Stromal cell of bone marrow (primary cell): ENCODE measurements around the gene ENO3.
"Not testable (repeated sequence)": the region's sequence is repeated elsewhere in the genome, so short reads cannot be mapped to it uniquely, and the experiment has no call there.

Experiments used
- DNase-seq: peaks from one replicate; pipeline ENCODE4 v3.0.0-alpha.2; 2012; ENCODE audit warnings: low read depth

The ENO3 gene

DNA sequence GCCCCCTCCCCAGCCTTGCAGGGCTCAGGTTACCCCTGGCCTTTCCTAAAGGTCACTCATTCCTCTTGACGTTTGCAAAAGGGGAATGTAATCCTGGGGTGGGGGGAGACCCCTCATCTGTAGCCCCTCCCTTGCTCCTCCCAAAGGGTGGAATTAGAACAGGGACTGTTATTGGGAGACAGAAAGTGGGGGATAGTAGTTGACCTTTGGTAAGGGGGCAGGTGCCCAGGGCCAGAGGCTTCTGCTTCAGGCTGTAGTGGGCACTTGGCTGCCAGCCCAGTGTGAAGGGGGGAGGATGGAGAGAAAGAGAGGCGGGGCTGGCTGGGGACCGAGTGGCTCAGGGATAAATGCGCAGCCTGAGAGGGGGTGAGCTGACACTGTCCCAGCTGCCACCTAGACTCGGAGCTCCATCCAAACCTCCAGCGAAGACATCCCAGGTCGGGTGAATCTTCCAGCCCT is at the start of gene ENO3:
TSS of gene ENO3 (plus strand) at position 374 of the 459 bp plus-strand sequence. CDS start 711 bp downstream, outside the sequence.
- DNase-seq = no peak

DNA sequence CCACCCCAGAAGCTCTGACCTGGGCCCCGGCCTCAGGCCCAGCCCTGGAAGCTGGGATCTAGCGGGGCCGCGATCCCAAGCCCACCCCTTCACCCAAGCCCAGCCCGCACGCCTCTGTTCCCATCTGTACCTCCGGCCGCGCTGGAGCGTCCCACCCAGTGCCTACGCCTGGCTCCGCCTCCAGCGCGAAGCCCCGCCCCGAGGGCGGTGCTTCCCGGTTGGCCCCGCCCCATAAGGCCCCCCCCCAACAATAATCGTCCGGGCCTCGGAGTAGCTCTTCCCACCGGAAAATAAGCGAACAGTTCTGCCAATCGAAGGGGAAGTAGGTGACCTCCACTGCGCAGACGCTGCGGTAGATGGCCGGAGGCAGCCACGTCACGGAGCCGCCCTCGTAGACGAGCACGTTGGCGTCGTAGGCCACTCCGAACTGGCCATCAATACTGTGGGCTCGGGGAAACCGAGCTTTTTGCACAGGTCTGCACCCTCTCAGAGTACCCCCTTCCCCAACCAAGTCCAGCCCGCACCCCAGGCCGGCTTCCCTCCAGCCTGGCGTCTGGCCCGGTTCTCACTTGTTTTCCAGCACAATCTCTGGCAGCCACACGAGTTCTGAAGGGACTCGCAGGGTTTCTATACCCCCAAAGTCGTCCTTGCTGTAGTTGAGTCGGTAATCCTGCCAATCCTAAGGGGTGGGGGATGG is 49.1 kb upstream of the ENO3 start:
- DNase-seq = peak; percentile 22

DNA sequence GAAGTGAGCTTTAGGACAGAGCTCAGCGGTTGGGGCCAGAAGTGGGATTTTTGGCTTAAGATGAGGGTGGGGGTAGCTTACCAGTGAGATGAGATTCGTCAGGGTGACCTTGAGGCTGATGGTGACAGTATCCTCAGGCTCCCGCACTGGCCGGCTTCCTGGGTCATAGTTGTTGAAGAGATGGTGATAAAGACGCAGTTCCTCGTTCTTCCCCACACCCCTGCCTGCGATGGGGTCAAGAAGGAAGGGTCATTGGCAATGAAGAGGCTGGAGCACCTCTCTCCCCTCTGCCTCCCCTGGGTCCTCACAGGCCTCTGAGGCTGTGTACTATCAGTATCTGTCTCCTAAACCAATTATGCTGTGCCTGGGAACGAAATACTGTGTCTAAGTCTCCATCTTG is 48.4 kb upstream of the ENO3 start:
- DNase-seq = no peak

DNA sequence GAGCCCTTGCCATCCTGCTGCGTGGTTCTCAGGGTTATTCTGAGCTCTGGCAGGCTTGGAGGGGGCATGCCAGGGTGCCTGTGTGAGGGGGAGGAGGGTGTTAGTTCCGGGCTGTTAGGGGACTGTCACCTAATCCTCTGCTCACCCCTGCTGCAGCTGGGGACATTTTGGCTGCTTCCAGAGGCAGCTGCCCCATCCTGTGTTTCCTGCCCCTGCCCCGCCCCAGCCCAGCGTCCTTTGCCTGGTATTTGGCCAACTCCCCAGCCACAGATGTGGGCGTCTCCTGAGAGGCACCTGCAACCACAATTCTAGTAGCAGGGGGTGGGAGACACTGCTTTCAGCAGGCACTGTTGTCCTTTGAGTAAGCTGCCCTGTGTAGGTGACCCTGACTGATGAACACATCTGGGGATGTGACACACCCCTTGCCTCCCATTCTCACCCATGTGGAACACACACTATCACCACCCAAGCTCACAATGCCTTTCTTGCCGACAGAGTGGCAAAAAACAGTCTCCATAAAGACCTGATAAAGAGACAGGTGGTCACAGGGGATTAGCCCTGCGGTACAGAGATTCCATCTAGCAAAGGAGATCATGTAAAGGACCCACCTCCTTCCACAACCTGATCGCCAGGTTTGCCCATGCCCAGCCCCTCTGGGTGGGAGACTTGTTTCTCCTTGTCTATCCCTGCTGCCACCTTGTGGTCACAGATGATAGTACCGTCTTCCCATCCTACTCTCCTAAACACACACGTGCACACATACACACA is 47.7 kb upstream of the ENO3 start, which contains the start of gene CHRNE:
TSS of gene CHRNE (minus strand) at position 48 of the 768 bp plus-strand sequence. CDS start at position 13, 35 bp downstream.
- DNase-seq = peak; percentile 35

DNA sequence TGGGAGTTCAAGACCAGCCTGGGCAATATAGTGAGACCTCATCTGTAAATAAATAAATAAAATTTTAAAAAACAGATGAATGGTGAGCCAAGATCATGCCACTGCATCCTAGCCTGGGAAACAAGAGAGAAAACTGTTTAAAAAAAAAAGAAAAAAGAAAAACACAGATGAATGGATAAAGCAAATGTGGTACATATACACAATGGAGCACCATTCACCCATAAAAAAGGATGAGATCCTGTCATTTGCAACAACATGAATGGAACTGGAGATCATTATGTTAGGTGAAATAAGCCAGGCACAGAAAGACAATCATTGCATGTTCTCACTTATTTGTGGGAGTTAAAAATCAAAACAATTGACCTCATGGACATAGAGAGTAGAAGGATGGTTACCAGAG is 44.3 kb upstream of the ENO3 start:
- DNase-seq = not testable (repeated sequence)

DNA sequence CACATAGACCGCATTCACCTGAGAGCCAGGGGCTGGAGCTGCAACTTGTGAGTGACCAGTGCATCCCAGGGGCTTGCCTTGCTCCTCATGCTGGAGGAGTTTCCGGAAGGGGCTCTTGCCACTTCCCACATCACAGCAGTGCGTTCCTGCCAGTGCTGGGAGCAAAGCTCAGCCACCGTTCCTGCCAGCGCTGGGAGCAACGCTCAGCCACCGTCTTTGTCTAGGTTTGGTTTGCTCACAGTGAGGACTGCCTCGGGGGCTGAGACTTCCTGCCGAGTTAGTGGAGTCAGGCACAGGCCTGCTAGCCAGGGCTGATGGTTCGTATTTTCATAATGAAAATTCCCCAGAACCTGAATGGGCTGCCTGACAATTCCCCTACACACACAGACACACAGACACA is 42.6 kb upstream of the ENO3 start:
- DNase-seq = no peak

DNA sequence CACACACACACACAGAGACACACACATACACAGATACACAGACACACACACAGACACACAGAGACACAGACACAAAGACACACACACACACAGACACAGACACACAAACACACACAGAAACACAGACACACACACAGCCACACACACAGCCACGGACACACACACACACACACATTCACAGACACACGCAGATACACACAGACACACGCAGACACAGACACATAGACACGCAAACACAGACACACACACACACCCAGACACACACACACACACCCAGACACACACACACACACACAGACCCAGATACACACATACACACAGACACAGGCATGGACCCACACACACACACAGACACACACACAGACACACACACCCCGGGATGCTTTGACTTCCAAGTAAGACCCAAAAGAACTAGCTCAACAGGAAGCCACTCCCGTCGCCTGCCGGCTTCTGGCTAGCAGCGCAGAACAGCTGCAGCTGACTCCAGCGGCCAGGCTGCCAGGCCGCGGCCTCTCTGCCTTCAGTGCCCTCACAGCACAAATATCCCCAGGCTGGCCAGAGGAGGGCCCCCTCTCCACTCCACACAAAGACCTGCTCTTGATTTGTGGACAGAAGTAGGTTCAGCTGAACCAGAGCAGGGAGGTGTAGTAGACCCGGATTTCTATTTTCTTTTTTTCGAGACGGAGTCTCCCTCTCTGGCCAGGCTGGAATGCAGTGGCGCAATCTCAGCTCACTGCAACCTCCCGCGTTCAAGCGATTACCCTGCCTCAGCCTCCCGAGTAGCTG is 42.0 kb upstream of the ENO3 start:
- DNase-seq = peak; percentile 89

DNA sequence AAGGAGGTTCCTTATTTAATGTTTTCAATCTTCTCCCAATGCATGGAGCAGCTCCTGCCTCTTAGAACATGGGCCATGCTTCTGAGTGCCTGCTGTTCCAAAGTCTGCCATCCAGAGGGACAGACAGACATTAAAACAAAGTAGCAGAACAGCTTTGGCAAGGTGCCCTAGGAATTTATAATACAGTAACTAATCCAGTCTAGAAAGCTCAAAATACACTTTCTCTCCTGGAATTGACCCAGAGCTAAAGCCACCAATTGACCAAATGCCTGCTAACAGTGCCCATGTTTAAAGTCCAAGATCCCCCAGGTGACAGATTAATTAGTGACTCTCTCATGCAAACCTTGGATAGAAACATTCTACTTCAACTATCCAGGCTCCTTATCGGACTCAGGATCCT is 36.9 kb upstream of the ENO3 start:
- DNase-seq = no peak

DNA sequence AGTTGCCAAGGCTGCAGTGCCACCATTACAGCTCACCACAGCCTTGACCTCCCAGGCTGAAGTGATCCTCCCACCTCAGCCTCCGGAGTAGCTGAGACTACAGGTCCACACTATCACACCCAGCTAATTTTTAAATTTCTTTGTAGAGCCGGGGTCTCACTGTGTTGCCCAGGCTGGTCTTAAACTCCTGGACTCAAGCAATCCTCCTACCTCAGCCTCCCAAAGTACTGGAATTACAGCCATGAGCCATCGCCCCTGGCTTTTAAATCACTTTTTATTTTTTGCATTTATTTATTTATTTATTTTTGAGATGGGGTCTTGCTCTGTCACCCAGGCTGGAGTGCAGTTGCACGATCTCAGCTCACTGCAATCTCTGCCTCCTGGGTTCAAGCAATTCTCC is 36.4 kb upstream of the ENO3 start:
- DNase-seq = not testable (repeated sequence)

DNA sequence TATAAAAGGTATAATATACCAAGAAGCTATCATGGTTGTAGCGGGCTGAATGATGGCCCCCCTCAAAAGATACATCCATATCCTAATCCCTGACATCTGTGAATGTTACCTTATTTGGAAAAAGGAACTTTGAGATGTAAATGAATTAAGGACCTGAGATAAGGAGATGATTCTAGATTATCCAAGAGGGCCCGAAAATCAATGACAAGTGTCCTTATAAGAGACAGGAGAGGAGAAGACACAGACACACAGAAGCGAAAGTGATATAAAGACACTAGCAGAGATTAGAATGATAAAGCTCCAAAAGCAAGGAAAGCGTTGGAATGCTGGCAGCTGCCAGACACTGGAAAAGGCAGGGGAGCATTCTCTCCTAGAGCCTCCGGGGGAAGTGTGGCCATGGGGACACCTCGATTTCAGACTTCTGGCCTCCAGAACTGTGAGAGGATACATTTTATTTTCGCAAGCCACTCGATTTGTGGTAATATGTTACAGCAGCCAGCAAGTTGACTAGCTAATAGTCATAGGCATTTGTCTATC is 31.3 kb upstream of the ENO3 start:
- no peak for DNase-seq

DNA sequence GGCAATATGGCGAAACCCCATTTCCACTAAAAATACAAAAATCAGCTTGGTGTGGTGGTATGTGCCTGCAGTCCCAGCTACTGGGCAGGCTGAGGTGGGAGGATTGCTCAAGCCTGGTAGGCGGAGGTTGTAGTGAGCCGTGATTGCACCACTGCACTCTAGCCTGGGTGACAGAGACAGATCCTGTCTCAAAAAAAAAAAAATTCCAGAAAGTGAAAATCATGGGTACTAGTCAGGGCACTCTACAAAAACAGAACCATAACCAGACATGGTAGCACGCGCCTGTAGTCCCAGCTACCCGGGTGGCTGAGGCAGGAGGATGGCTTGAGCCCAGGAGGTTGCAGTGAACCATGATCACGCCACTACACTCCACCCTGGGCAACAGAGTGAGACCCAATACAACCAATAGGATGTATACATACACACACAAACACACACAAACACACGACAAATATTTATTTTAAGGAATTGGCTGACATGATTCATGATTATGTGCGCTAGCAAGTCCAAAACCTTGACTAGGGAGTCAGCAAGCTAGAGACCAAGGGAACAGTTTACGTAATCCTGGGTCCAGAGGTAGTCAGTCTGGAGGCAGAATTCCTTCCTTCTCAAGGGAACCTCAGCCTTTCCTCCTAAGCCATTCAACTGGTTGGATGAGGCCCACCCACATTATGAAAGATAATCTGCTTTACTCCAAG is 30.4 kb upstream of the ENO3 start:
- DNase-seq = no peak

DNA sequence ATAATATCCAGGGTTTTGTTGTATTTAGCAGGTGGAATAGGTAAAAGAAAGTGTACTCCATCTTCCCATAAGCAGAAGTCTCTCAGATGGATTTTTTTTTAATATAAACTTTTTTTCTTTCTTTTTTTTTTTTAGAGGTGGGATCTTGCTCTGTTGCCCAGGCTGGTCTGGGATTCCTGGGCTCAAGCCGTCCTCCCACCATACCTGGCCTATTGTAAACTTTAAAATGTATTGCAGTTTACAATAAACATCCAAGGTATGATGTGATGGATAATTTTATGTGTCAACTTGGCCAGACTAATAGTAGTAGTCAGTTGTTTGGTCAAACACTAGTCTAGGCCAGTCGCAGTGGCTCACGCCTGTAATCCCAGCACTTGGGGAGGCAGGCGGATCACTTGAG is 29.6 kb upstream of the ENO3 start:
- DNase-seq = no peak

DNA sequence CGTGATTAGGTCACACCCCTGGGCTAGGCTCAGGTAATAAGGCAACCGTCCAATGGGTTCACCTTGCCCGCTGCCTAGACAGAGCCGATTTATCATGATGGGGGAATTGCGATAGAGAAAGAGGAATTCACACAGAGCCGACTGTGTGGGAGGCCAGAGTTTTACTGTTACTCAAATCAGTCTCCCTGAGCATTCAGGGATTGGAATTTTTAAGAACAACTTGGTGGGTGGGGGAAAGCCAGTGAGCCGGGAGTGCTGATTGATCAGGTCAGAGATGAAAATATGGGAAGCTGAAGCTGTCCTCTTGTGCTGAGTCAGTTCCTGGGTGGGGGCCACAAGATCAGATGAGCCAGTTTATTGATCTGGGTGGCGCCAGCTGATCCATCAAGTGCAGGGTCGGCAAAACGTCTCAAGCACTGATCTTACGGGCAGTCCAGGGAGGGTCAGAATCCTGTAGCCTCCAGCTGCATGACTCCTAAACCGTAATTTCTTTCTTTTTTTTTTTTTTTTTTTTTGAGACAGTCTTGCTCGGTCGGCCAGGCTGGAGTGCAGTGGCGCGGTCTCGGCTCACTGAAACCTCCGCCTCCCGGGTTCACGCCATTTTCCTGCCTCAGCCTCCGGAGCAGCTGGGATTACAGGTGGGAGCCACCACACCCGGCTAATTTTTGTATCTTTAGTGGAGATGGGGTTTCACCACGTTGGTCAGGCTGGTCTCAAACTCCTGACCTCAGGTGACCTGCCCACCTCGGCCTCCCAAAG is 24.2 kb upstream of the ENO3 start:
- DNase-seq = not testable (repeated sequence)

DNA sequence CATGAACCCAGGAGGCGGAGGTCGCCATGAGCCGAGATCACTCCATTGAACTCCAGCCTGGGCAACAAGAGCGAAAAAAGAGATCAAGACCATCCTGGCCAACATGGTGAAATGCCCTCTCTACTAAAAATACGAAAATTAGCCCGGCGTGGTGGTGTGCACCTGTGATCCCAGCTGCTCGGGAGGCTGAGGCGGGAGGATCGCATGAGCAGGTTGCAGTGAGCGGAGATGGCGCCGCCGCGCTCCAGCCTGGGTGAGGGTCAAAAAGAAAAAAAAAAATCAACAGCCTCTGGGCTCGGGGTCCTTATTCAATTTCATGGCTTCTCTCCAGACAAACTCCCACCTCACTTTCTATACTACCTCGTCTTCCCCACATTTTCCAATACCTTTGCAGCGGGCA is 22.0 kb upstream of the ENO3 start:
- no peak for DNase-seq

DNA sequence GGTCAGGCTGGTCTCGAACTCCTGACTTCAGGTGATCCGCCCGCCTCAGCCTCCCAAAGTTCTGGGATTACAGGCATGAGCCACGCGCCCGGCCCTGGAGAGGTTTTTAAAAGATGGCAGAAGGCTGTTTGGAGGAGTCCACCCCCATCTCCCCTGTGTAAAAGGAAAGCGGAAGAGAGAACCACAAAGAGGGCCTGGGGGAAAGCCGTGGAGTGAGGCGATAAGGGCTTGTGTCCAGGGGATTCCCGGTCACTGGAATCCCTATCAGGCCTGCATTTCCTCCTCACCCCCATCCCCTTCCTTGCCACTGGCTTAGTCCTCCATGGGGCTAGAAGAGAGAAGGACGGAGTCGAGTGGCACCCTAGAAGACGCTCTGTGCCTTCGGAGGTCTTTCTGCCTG is 19.0 kb upstream of the ENO3 start, which contains the start of gene GP1BA:
TSS of gene GP1BA (plus strand) at position 315 of the 400 bp plus-strand sequence. CDS start 328 bp downstream, outside the sequence.
- no peak for DNase-seq

DNA sequence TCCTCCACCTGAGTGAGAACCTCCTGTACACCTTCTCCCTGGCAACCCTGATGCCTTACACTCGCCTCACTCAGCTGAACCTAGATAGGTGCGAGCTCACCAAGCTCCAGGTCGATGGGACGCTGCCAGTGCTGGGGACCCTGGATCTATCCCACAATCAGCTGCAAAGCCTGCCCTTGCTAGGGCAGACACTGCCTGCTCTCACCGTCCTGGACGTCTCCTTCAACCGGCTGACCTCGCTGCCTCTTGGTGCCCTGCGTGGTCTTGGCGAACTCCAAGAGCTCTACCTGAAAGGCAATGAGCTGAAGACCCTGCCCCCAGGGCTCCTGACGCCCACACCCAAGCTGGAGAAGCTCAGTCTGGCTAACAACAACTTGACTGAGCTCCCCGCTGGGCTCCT is 18.2 kb upstream of the ENO3 start:
- DNase-seq = no peak

DNA sequence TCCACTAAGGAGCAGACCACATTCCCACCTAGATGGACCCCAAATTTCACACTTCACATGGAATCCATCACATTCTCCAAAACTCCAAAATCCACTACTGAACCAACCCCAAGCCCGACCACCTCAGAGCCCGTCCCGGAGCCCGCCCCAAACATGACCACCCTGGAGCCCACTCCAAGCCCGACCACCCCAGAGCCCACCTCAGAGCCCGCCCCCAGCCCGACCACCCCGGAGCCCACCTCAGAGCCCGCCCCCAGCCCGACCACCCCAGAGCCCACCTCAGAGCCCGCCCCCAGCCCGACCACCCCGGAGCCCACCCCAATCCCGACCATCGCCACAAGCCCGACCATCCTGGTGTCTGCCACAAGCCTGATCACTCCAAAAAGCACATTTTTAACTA is 17.3 kb upstream of the ENO3 start:
- DNase-seq = no peak

DNA sequence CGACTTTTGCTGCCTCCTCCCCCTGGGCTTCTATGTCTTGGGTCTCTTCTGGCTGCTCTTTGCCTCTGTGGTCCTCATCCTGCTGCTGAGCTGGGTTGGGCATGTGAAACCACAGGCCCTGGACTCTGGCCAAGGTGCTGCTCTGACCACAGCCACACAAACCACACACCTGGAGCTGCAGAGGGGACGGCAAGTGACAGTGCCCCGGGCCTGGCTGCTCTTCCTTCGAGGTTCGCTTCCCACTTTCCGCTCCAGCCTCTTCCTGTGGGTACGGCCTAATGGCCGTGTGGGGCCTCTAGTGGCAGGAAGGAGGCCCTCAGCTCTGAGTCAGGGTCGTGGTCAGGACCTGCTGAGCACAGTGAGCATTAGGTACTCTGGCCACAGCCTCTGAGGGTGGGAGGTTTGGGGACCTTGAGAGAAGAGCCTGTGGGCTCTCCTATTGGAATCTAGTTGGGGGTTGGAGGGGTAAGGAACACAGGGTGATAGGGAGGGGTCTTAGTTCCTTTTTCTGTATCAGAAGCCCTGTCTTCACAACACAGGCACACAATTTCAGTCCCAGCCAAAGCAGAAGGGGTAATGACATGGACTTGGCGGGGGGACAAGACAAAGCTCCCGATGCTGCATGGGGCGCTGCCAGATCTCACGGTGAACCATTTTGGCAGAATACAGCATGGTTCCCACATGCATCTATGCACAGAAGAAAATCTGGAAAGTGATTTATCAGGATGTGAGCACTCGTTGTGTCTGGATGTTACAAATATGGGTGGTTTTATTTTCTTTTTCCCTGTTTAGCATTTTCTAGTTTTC is 16.5 kb upstream of the ENO3 start:
- DNase-seq = no peak

DNA sequence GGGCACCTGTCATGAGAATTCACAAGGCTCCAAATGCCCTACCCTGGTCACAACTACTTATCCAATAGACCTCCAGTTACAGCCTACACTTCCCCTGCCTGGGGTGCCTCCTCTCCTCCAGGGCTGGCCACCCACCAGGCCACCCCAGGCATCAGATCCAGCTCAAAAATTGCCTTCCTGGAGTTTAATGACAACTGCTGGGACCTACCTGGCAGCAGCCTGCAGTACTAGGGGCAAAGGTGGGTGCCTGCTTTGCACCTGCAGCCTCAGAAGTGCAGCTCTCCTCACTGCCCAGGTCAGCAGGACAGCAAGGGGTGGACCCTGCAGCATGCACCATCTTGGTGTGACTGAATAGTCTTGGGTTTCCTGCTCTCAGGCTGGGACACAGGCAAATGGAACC is 15.3 kb upstream of the ENO3 start:
- no peak for DNase-seq

DNA sequence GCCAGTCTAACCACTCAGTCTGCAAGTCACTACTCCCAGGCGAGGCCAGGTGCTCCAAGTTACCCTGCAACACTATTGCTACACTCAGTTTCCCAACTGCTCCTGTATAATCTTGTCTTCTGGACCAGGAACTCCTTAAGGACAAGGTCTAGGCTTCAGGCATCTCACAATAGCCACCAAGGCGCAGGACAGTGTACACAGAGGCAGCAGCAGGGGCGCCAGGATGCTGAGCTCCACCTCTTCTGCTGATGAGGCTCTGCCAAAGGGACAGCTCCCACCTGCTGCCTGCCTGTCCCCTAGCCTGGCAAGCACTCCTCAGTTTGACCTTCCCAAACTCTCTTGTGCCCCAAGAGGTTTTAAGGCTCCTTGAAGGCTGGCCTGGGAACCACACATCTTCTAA is 14.5 kb upstream of the ENO3 start:
- no peak for DNase-seq
